Measurements from ENCODE around the gene MEIOB.

MEIOB gene

GRCh38 chr16:1822801-1823200, 49.2 kb downstream of the MEIOB start:
- H3K9me3 ChIP-seq (ENCODE audit: insufficient read depth, low read depth, low read length), result no peaks in the 10 kb centered on the region
- H3K27ac ChIP-seq (ENCODE audit: low read length), result no peak overlapping the region
- no peak overlapping the region for H3K9ac ChIP-seq (ENCODE audit: low read depth, low read length)
- H3K4me1 ChIP-seq (ENCODE audit: insufficient read depth, low read length), result no peaks in the 10 kb centered on the region; the same call in 1 of the 2 replicates
- peaks cover 8% of the 10 kb centered on the region; the same call in 1 of the 2 replicates for H3K27me3 ChIP-seq (ENCODE audit: insufficient read depth, low read length)
- H3K4me3 ChIP-seq (ENCODE audit: low read length), result no peak overlapping the region
- no peaks in the 10 kb centered on the region for H3K36me3 ChIP-seq (ENCODE audit: insufficient read depth, low read depth, low read length)

- peaks cover 8% of the 10 kb centered on the region; the same call in 1 of the 2 replicates for H3K27me3 ChIP-seq (ENCODE audit: insufficient read depth, low read length)
- no peak overlapping the region for H3K27ac ChIP-seq (ENCODE audit: low read length)
- H3K9ac ChIP-seq (ENCODE audit: low read depth, low read length), result no peak overlapping the region
- H3K4me1 ChIP-seq (ENCODE audit: insufficient read depth, low read length), result no peaks in the 10 kb centered on the region; the same call in 1 of the 2 replicates
- no peak overlapping the region for H3K4me3 ChIP-seq (ENCODE audit: low read length)
- H3K9me3 ChIP-seq (ENCODE audit: insufficient read depth, low read depth, low read length), result no peaks in the 10 kb centered on the region
- no peaks in the 10 kb centered on the region for H3K36me3 ChIP-seq (ENCODE audit: insufficient read depth, low read depth, low read length)
Observed at GRCh38 chr16:1821861-1822611, 49.9 kb downstream of the MEIOB start.

- no peak overlapping the region for H3K27ac ChIP-seq (ENCODE audit: low read length)
- H3K9ac ChIP-seq (ENCODE audit: low read depth, low read length), result no peak overlapping the region
- H3K9me3 ChIP-seq (ENCODE audit: insufficient read depth, low read depth, low read length), result no peaks in the 10 kb centered on the region
- no peak overlapping the region for H3K4me3 ChIP-seq (ENCODE audit: low read length)
- H3K27me3 ChIP-seq (ENCODE audit: insufficient read depth, low read length), result peaks cover 8% of the 10 kb centered on the region; the same call in 1 of the 2 replicates
- H3K4me1 ChIP-seq (ENCODE audit: insufficient read depth, low read length), result no peaks in the 10 kb centered on the region; the same call in 1 of the 2 replicates
- peaks cover 6% of the 10 kb centered on the region; the same call in 1 of the 2 replicates for H3K36me3 ChIP-seq (ENCODE audit: insufficient read depth, low read depth, low read length)
Observed at GRCh38 chr16:1820946-1821290, 51.0 kb downstream of the MEIOB start.

GRCh38 chr16:1820096-1820945, 51.6 kb downstream of the MEIOB start:
- Histone ChIP-seq H3K27ac (ENCODE audit: low read length) (no peak overlapping the region), H3K4me1 (ENCODE audit: insufficient read depth, low read length) (no peaks in the 10 kb centered on the region), H3K9me3 (ENCODE audit: insufficient read depth, low read depth, low read length) (no peaks in the 10 kb centered on the region), H3K9ac (ENCODE audit: low read depth, low read length) (no peak overlapping the region), H3K4me3 (ENCODE audit: low read length) (no peak overlapping the region), H3K27me3 (ENCODE audit: insufficient read depth, low read length) (peaks cover 2% of the 10 kb centered on the region; the same call in 1 of the 2 replicates), H3K36me3 (ENCODE audit: insufficient read depth, low read depth, low read length) (peaks cover 6% of the 10 kb centered on the region; the same call in 1 of the 2 replicates)

- Histone ChIP-seq H3K27me3 (ENCODE audit: insufficient read depth, low read length) (no peaks in the 10 kb centered on the region), H3K36me3 (ENCODE audit: insufficient read depth, low read depth, low read length) (peaks cover 6% of the 10 kb centered on the region; the same call in 1 of the 2 replicates), H3K9me3 (ENCODE audit: insufficient read depth, low read depth, low read length) (no peaks in the 10 kb centered on the region), H3K27ac (ENCODE audit: low read length) (no peak overlapping the region), H3K4me3 (ENCODE audit: low read length) (no peak overlapping the region), H3K9ac (ENCODE audit: low read depth, low read length) (no peak overlapping the region), H3K4me1 (ENCODE audit: insufficient read depth, low read length) (no peaks in the 10 kb centered on the region)
Observed at GRCh38 chr16:1819611-1820010, 52.4 kb downstream of the MEIOB start.

- Histone ChIP-seq H3K9ac (ENCODE audit: low read depth, low read length) (no peak overlapping the region), H3K27ac (ENCODE audit: low read length) (no peak overlapping the region), H3K9me3 (ENCODE audit: insufficient read depth, low read depth, low read length) (no peaks in the 10 kb centered on the region), H3K36me3 (ENCODE audit: insufficient read depth, low read depth, low read length) (peaks cover 6% of the 10 kb centered on the region; the same call in 1 of the 2 replicates), H3K4me1 (ENCODE audit: insufficient read depth, low read length) (no peaks in the 10 kb centered on the region), H3K27me3 (ENCODE audit: insufficient read depth, low read length) (no peaks in the 10 kb centered on the region), H3K4me3 (ENCODE audit: low read length) (no peak overlapping the region)
Observed at GRCh38 chr16:1818873-1819525, 53.0 kb downstream of the MEIOB start.

- no peak overlapping the region for H3K4me3 ChIP-seq (ENCODE audit: low read length)
- no peak overlapping the region for H3K27ac ChIP-seq (ENCODE audit: low read length)
- peaks cover 6% of the 10 kb centered on the region; the same call in 1 of the 2 replicates for H3K36me3 ChIP-seq (ENCODE audit: insufficient read depth, low read depth, low read length)
- no peaks in the 10 kb centered on the region for H3K4me1 ChIP-seq (ENCODE audit: insufficient read depth, low read length)
- no peaks in the 10 kb centered on the region for H3K27me3 ChIP-seq (ENCODE audit: insufficient read depth, low read length)
- H3K9ac ChIP-seq (ENCODE audit: low read depth, low read length), result no peak overlapping the region
- H3K9me3 ChIP-seq (ENCODE audit: insufficient read depth, low read depth, low read length), result no peaks in the 10 kb centered on the region
Observed at GRCh38 chr16:1818204-1818872, 53.6 kb downstream of the MEIOB start.

- peaks cover 6% of the 10 kb centered on the region; the same call in 1 of the 2 replicates for H3K36me3 ChIP-seq (ENCODE audit: insufficient read depth, low read depth, low read length)
- no peak overlapping the region for H3K27ac ChIP-seq (ENCODE audit: low read length)
- H3K4me1 ChIP-seq (ENCODE audit: insufficient read depth, low read length), result no peaks in the 10 kb centered on the region
- no peak overlapping the region for H3K4me3 ChIP-seq (ENCODE audit: low read length)
- no peak overlapping the region for H3K9ac ChIP-seq (ENCODE audit: low read depth, low read length)
- no peaks in the 10 kb centered on the region for H3K27me3 ChIP-seq (ENCODE audit: insufficient read depth, low read length)
- no peaks in the 10 kb centered on the region for H3K9me3 ChIP-seq (ENCODE audit: insufficient read depth, low read depth, low read length)
Observed at GRCh38 chr16:1817716-1818115, 54.2 kb downstream of the MEIOB start.

- peaks cover 6% of the 10 kb centered on the region; the same call in 1 of the 2 replicates for H3K36me3 ChIP-seq (ENCODE audit: insufficient read depth, low read depth, low read length)
- H3K27ac ChIP-seq (ENCODE audit: low read length), result no peak overlapping the region
- H3K4me3 ChIP-seq (ENCODE audit: low read length), result no peak overlapping the region
- H3K9me3 ChIP-seq (ENCODE audit: insufficient read depth, low read depth, low read length), result no peaks in the 10 kb centered on the region
- no peaks in the 10 kb centered on the region for H3K27me3 ChIP-seq (ENCODE audit: insufficient read depth, low read length)
- H3K9ac ChIP-seq (ENCODE audit: low read depth, low read length), result no peak overlapping the region
- H3K4me1 ChIP-seq (ENCODE audit: insufficient read depth, low read length), result no peaks in the 10 kb centered on the region
Observed at GRCh38 chr16:1817276-1817589, 54.7 kb downstream of the MEIOB start.

- Histone ChIP-seq H3K36me3 (ENCODE audit: insufficient read depth, low read depth, low read length) (peaks cover 6% of the 10 kb centered on the region; the same call in 1 of the 2 replicates), H3K9ac (ENCODE audit: low read depth, low read length) (no peak overlapping the region), H3K9me3 (ENCODE audit: insufficient read depth, low read depth, low read length) (no peaks in the 10 kb centered on the region), H3K27ac (ENCODE audit: low read length) (no peak overlapping the region), H3K27me3 (ENCODE audit: insufficient read depth, low read length) (no peaks in the 10 kb centered on the region), H3K4me3 (ENCODE audit: low read length) (no peak overlapping the region), H3K4me1 (ENCODE audit: insufficient read depth, low read length) (no peaks in the 10 kb centered on the region)
Observed at GRCh38 chr16:1816396-1817275, 55.3 kb downstream of the MEIOB start.
